Activated T-helper 2 cell treated with anti-CD3 and anti-CD28 coated beads, Interferon-gamma antibody, Interleukin-2, Interleukin-4, amounts not matched to agents 10 μg/mL and 5 μg/mL and 100 μg/mL, durations not matched to agents 14 hours and 24 hours and 36 hours (primary cell): Measurements from ENCODE around the gene DIAPH1. TPM values are rescaled to one million over a fixed set of nuclear protein-coding genes. Genes with fewer than 3 reads are reported as not detected.

ENCODE experiments used
- DNase-seq: peaks from one replicate; pipeline ENCODE4 v3.0.0; 2021; ENCODE audit warnings: low spot score
- H3K27ac Mint-ChIP-seq: one replicate; pipeline ENCODE4 v1.8.0; 2021; ENCODE audit warnings: mixed read lengths
- H3K27me3 Mint-ChIP-seq: one replicate; pipeline ENCODE4 v1.8.0; 2021; ENCODE audit warnings: low read depth, mixed read lengths
- H3K36me3 Mint-ChIP-seq: one replicate; pipeline ENCODE4 v1.8.0; 2021; ENCODE audit warnings: low read depth, mixed read lengths
- H3K4me1 Mint-ChIP-seq: one replicate; pipeline ENCODE4 v1.8.0; 2021; ENCODE audit warnings: low read depth, mixed read lengths
- H3K4me3 Mint-ChIP-seq: one replicate; pipeline ENCODE4 v1.8.0; 2021; ENCODE audit warnings: low read depth, mild to moderate bottlenecking, moderate library complexity, mixed read lengths
- H3K9me3 Mint-ChIP-seq: one replicate; pipeline ENCODE4 v1.8.0; 2021; ENCODE audit warnings: mixed read lengths
- intact Hi-C: fragments of 100-400 bp; cut with micrococcal nuclease; formaldehyde crosslinking; loops from one replicate; pipeline ENCODE4 v1.15.1; 2023
- total RNA-seq: library from RNA; stranded (reverse); gene quantifications from 2 replicates; pipeline ENCODE4 v1.2.3, GENCODE V29; 2022

Gene DIAPH1
- total RNA-seq, 1 donor from 2014 or later = 228 TPM

DNA sequence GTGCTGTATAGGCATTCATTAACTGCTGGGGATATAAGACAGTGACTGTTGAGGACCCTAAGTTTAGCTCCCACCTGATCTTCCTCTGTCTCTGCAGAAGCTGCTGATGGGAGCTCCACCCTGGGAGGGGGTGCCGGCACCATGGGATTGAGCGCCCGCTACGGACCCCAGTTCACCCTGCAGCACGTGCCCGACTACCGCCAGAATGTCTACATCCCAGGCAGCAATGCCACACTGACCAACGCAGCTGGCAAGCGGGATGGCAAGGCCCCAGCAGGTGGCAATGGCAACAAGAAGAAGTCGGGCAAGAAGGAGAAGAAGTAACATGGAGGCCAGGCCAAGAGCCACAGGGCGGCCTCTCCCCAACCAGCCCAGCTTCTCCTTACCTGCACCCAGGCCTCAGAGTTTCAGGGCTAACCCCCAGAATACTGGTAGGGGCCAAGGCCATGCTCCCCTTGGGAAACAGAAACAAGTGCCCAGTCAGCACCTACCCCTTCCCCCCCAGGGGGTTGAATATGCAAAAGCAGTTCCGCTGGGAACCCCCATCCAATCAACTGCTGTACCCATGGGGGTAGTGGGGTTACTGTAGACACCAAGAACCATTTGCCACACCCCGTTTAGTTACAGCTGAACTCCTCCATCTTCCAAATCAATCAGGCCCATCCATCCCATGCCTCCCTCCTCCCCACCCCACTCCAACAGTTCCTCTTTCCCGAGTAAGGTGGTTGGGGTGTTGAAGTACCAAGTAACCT, 107.8 kb downstream of the DIAPH1 start:
- H3K4me1 Mint-ChIP-seq = peaks cover 28% of the 10 kb centered on the region
- DNase-seq = no peak
- peaks cover 12% of the 10 kb centered on the region for H3K36me3 Mint-ChIP-seq
- intact Hi-C loops = loop anchor here (5.0 kb wide), 3 partner anchors 34 to 154 kb away; partner anchors contain the start of genes PCDHGA4, PCDHGB2 and PCDHGC3
- H3K27me3 Mint-ChIP-seq = no peaks in the 10 kb centered on the region
- no peak overlapping the region for H3K27ac Mint-ChIP-seq
- H3K9me3 Mint-ChIP-seq = no peaks in the 10 kb centered on the region
- H3K4me3 Mint-ChIP-seq = no peak overlapping the region

DNA sequence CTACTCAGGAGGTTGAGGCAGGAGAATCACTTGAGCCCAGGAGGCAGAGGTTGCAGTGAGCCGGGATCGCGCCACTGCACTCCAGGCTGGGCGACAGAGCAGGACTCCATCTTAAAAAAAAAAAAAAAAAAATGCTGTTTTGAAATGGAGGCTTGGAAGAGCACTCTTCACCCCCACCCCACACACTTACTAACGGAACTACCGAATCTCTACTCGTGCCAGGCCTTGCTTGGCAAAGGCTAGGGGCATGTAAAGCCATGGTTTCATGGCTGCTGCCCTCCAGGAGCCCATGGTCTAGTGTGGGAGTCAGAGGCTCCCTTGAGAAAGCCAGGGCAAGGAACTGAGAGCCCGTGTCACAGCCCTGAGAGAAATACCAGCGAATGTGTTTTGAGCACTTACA, 108.6 kb downstream of the DIAPH1 start:
- H3K4me1 Mint-ChIP-seq = peaks cover 27% of the 10 kb centered on the region
- H3K27ac Mint-ChIP-seq = no peak overlapping the region
- H3K27me3 Mint-ChIP-seq = no peaks in the 10 kb centered on the region
- peaks cover 4% of the 10 kb centered on the region for H3K36me3 Mint-ChIP-seq
- no peak overlapping the region for H3K4me3 Mint-ChIP-seq
- no peaks in the 10 kb centered on the region for H3K9me3 Mint-ChIP-seq
- no peak for DNase-seq
- intact Hi-C loops = loop anchor here (5.0 kb wide), 3 partner anchors 33 to 153 kb away; partner anchors contain the start of genes PCDHGA4, PCDHGB2 and PCDHGC3

DNA sequence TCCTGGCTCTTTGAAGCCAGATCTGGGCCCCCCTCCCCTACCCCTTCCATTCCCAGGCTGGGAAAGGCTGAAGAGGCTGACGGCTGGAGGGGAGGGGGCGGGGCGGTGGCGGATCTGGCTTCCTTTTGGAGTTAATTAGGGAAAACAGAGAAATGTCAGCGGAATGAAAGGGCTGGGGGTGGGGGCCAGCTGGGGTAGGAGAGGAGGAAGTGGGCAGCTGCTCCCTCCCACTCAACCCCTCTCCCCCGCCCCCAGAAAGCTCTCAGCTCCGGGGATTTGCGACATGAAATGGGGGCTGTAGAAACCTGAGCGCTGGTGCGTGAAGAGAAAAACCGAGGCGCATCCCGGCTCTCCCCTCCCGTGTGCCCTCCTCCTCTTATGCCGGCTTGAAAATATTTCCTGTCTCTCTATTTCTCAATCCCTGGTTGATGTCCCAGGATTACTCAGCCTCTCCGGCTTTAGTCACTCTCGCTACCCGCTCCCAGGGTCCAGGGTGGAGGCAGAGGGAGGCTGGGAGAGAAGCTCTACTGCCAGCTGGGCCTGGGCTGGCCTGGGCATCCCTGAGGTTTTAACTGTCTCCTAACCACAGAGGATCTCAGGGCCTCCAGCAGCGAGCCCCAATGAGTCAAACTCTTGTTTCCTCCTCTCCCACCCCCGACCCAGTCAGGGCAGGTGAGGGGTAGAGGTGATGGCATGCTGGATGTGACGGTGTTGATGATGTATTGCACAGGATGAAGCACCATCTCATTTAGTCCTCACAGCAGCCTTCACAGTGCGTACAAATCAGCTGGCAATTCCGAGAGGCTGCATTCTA, 109.8 kb downstream of the DIAPH1 start:
- Mint-ChIP-seq H3K36me3 (peaks cover 4% of the 10 kb centered on the region), H3K4me3 (no peak overlapping the region), H3K27me3 (no peaks in the 10 kb centered on the region), H3K27ac (no peak overlapping the region), H3K4me1 (peaks cover 20% of the 10 kb centered on the region), H3K9me3 (no peaks in the 10 kb centered on the region)
- DNase-seq = no peak
- intact Hi-C loops = no loop called here

DNA sequence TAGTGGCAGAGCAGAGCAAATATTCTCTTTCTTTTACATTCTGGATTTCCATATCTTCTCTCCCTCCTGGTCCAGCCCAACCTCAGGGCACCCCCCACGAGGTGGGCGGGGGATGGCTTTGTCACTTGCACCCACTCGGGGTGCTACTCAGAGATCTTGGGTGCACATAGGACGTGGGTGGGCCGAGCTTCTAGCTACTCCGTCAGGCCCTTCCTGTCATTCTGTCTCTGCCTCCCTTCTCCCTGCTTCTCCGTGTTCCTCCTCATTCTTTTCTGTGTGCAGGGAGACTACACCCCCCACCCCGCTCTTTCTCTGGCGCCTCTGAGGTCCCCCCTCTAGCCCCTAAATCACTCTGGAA, 110.4 kb downstream of the DIAPH1 start:
- intact Hi-C loops = no loop called here
- Mint-ChIP-seq H3K9me3 (no peaks in the 10 kb centered on the region), H3K27ac (no peak overlapping the region), H3K27me3 (no peaks in the 10 kb centered on the region), H3K4me1 (peaks cover 15% of the 10 kb centered on the region), H3K4me3 (no peak overlapping the region), H3K36me3 (peaks cover 4% of the 10 kb centered on the region)
- DNase-seq = no peak

- Mint-ChIP-seq H3K36me3 (no peaks in the 10 kb centered on the region), H3K9me3 (no peaks in the 10 kb centered on the region), H3K27me3 (no peaks in the 10 kb centered on the region), H3K27ac (no peak overlapping the region), H3K4me1 (peaks cover 9% of the 10 kb centered on the region), H3K4me3 (no peak overlapping the region)
- no peak for DNase-seq
- intact Hi-C loops = no loop called here
Measured at GRCh38 chr5:141507387-141508091, 111.3 kb downstream of the DIAPH1 start.

DNA sequence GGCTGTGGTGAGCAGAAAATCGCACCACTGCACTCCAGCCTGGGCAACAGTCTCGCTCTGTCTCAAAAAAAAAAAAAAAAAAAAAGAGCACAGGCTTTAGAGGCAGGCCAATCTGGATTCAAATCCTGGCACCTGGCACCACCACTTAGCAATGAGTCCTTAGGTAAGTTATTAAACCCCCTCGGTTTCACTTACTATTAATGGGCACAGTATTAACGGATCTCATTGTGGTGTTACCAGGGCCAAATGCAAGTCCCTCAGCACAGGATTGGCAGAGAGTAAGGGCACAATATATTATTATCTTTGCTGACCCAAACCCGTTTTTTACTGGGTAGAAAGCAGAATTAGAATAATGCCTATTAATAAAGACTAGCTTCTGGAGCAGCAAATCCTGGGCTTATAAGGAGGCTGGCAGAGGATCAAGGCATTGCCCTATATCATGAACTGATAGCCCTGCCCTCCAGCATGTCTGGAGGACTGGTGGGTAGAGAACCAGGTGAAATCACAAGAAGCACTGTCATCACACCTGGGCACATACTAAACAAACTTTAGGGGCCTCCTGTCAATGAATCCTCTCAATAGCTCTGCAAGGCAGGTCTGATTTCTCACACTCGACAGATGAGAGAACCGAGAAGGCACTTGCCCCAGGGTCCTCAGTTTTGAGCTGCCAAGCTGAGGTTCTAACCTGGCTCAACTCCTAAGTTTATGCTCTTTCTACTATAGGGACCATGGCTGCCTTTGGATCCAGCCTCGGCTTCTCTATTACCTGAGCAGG, 112.2 kb downstream of the DIAPH1 start:
- DNase-seq = no peak
- intact Hi-C loops = no loop called here
- Mint-ChIP-seq H3K9me3 (no peaks in the 10 kb centered on the region), H3K27ac (no peak overlapping the region), H3K27me3 (no peaks in the 10 kb centered on the region), H3K4me1 (peaks cover 9% of the 10 kb centered on the region), H3K36me3 (no peaks in the 10 kb centered on the region), H3K4me3 (no peak overlapping the region)

- peaks cover 4% of the 10 kb centered on the region for H3K4me1 Mint-ChIP-seq
- intact Hi-C loops = no loop called here
- H3K9me3 Mint-ChIP-seq = no peaks in the 10 kb centered on the region
- H3K4me3 Mint-ChIP-seq = no peak overlapping the region
- no peaks in the 10 kb centered on the region for H3K27me3 Mint-ChIP-seq
- no peak overlapping the region for H3K27ac Mint-ChIP-seq
- H3K36me3 Mint-ChIP-seq = no peaks in the 10 kb centered on the region
- DNase-seq = no peak
Measured at GRCh38 chr5:141504216-141504615, 114.6 kb downstream of the DIAPH1 start.

DNA sequence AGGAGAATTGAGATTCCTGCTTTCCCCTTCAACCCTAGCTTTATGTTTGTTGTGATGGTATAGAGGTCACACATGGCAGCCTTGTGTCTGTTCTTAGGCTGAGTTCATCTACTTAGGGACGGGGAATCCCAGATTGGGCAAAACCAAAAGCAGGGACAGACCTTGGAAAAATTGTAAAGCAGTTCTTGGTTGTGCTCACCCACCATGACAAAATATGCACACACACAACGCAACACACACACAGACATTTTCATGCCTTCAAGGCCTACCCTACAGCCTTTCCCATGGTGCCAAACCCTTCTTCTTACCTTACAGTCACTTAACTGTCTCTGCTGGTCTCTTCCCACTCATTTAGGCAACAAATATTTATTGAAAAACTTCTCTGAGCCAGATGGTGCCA, 115.1 kb downstream of the DIAPH1 start:
- H3K27ac Mint-ChIP-seq = no peak overlapping the region
- intact Hi-C loops = no loop called here
- no peak overlapping the region for H3K4me3 Mint-ChIP-seq
- H3K36me3 Mint-ChIP-seq = no peaks in the 10 kb centered on the region
- no peaks in the 10 kb centered on the region for H3K9me3 Mint-ChIP-seq
- H3K27me3 Mint-ChIP-seq = peaks cover 2% of the 10 kb centered on the region
- DNase-seq = no peak
- H3K4me1 Mint-ChIP-seq = peaks cover 2% of the 10 kb centered on the region

GRCh38 chr5:141501761-141502160, 117.0 kb downstream of the DIAPH1 start:
- no peak for DNase-seq
- Mint-ChIP-seq H3K27ac (no peak overlapping the region), H3K36me3 (no peaks in the 10 kb centered on the region), H3K27me3 (peaks cover 9% of the 10 kb centered on the region), H3K9me3 (no peaks in the 10 kb centered on the region), H3K4me1 (no peaks in the 10 kb centered on the region), H3K4me3 (no peak overlapping the region)
- intact Hi-C loops = no loop called here

- peaks cover 41% of the 10 kb centered on the region for H3K27me3 Mint-ChIP-seq
- intact Hi-C loops = no loop called here
- peaks cover 4% of the 10 kb centered on the region for H3K4me1 Mint-ChIP-seq
- H3K9me3 Mint-ChIP-seq = no peaks in the 10 kb centered on the region
- no peak overlapping the region for H3K4me3 Mint-ChIP-seq
- H3K27ac Mint-ChIP-seq = no peak overlapping the region
- H3K36me3 Mint-ChIP-seq = no peaks in the 10 kb centered on the region
- no peak for DNase-seq
Measured at GRCh38 chr5:141496038-141496437, 122.8 kb downstream of the DIAPH1 start.

GRCh38 chr5:141495453-141495811, 123.4 kb downstream of the DIAPH1 start:
- intact Hi-C loops = no loop called here
- DNase-seq = no peak
- Mint-ChIP-seq H3K27me3 (peaks cover 47% of the 10 kb centered on the region), H3K4me3 (no peak overlapping the region), H3K36me3 (no peaks in the 10 kb centered on the region), H3K27ac (no peak overlapping the region), H3K9me3 (no peaks in the 10 kb centered on the region), H3K4me1 (peaks cover 4% of the 10 kb centered on the region)

- no peak for DNase-seq
- H3K27ac Mint-ChIP-seq = no peak overlapping the region
- no peaks in the 10 kb centered on the region for H3K9me3 Mint-ChIP-seq
- peaks cover 52% of the 10 kb centered on the region for H3K27me3 Mint-ChIP-seq
- H3K36me3 Mint-ChIP-seq = no peaks in the 10 kb centered on the region
- intact Hi-C loops = no loop called here
- peaks cover 4% of the 10 kb centered on the region for H3K4me1 Mint-ChIP-seq
- H3K4me3 Mint-ChIP-seq = no peak overlapping the region
Measured at GRCh38 chr5:141494761-141495452, 123.9 kb downstream of the DIAPH1 start.
